Dedifferentiated amniotic fluid mesenchymal stem cell (primary cell): ENCODE data around the gene NXPH2.
"Not testable (repeated sequence)": the region's sequence is repeated elsewhere in the genome, so short reads cannot be mapped to it uniquely, and the experiment has no call there.

Experiments used
- DNase-seq: peaks from one replicate; pipeline ENCODE4 v3.0.0-alpha.2; 2016; ENCODE audit errors: extremely low spot score

The NXPH2 gene

DNA sequence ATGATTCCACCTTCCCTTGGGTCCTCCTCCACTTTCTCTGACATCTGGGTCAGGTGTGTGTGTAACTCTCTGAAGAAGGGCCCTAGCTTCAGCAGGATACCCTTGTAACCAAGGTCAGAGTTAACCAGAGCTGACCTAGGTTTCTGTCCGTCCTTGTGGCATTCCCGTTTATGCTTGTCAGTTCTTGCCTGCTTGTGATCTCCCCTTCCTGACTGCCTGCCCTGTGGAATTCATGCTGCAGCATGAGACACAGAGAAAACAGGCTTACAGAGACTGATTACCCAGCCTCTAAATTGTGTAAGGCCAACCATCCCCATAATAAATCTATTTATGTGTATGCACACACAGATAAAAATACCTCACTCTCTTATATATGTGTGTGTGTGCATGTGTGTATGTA is 22.8 kb downstream of the NXPH2 start:
- no peak for DNase-seq

DNA sequence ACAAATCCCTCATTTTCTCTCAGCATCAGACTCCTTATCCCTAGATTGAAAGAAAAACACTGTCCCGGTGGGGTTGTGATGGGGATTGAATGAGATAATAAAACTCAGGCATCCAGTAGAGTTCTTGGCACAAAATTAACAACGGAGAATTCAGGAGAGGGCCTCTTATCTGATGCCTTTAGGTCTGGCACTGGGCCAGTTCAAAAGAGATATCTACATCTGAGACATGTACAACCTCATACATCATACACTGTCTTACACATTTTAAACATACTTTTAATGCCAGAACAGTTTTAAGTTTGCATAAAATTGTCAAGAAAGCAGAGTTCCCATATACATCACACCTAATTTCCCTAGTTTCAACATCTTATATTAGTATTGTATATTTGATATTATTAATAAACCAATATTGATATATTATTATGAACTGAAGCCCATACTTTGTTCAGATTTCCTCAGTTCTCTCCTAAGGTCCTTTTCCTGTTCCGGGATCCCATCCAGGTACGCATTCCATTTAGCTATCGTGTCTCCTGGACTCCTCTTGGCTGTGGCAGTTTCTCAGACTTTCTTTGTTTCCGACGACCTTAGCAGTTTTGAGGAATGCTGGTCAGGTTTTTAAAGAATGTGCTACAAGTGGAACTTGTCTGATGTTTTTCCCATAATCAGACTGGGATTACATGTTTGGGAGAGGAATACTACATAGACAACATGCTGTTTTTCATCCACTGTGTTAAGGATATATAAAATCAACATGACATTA is 27.8 kb downstream of the NXPH2 start:
- DNase-seq, result no peak

DNA sequence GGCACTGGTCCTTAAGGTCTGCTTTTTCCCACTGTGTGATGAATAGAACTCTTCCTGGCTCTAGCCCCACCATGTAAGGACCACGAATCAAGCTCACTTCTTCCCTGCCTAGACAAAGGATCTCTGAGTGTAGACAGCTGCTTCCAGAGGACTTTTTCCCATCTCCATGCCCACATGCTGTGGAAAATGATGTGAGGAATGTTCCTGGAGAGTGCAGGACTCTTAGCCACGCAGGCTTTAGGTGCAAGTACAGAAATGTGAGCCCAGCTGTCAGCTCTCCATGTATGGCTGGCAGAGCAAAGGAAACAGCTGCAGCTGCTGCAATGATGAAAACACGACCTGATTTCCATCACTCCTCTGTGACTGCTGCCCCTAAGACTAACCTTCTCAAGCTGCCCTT is 35.5 kb downstream of the NXPH2 start:
- DNase-seq, result no peak

DNA sequence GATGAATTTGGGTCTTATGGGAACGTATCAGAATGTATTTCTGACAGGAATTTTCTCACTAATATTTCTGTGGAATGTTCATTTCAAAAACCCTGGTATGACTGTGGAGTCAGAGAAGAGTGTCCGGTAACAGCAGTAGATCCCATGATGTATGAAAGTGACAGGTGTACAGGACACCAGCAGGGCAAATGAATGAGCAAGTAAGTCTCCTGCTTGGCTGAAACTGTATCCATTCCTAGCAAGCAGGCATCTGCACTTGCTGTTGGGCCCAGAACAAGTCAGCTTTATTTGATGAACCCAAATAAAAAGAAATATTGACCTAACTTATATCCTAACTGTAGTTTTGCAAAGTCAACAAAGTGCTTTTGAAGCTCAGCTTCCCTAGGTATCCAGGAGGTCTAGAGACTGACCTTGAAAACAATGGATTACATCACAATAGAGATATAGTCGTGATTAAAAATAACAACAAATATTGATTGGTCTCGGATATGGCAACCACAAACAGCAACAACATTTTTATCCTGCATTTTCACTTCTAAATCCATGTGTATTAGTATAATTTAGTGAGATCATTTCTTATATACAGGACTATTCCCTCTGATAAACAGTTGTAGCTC is 37.6 kb downstream of the NXPH2 start:
- no peak for DNase-seq

DNA sequence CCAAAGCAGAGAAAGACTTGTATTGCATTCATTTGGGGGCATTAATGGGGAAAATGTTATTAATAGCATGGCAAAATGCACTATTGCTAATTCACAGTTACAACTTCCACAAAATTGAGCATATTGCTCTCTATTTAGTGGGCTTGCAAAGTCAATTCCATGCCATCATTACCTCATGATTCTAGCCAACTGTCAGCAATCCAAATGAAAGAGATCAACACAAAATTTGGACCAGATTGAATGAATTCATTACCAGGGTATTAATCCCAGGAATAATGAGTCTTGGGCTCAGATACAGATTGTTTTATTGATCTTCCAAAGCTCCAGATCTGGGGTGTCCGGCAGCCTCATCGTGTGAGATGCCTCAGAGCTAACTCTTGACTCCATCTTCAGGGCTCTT is 38.3 kb downstream of the NXPH2 start:
- DNase-seq, result no peak

DNA sequence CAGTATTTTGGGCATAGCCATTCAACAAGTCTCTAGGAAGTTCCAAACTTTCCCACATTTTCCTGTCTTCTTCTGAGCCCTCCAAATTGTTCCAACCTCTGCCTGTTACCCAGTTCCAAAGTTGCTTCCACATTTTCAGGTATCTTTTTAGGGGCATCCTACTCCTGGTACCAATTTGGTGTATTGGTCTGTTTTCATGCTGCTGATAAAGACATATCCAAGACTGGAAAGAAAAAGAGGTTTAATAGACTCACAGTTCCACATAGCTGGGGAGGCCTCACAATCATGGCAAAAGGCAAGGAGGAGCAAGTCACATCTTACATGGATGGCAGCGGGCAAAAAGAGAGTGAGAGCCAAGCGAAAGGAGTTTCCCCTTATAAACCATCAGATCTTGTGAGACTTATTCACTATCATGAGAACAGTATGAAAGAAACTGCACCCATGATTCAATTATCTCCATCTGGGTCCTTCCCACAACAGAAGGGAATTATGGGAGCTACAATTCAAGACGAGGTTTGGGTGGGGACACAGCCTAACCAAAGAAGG is 43.1 kb downstream of the NXPH2 start:
- DNase-seq, result not testable (repeated sequence)

DNA sequence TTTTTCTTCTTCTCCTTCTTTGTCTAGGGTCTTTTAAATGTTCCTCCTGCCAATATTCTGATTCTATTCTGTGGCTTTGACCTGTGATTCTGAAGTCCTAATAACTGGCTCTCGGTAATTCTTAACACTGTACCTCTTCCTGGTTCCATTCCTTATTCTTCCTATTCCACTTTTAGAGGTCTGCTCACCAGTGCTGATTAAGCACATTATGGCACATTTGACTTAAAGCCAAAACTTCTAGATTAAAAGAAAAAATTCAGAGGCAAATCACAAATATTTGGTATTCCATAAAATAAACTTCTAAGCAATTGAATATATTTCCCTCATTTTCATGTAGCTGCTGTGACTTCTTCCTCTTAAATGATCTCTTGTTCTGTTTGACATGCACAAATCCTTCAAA is 47.5 kb downstream of the NXPH2 start:
- DNase-seq, result no peak

DNA sequence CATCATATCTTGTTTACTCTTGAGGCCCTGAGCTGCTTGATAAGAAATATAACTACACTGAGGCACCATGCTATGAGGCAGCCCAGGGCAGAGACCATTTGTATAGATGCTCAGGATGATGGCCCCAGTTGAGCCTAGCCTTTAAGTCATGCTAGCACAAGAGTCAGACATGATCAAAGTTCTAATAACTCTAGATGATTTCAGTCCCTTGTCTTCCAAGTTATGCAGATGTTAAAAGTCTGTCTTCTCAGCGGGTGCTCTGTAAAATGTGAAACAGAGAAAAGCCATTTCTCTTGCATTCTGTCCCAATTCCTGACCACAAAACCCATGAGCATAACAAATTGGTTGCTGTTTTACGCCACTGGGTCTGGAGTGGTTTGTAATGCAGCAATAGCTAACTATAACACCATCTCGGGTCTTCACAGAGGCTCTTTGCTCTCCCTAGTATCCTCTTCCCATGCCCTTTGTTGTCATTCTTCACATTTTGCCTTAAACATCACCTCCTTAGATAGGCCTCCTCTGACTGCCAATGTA is 49.6 kb downstream of the NXPH2 start:
- DNase-seq, result no peak

DNA sequence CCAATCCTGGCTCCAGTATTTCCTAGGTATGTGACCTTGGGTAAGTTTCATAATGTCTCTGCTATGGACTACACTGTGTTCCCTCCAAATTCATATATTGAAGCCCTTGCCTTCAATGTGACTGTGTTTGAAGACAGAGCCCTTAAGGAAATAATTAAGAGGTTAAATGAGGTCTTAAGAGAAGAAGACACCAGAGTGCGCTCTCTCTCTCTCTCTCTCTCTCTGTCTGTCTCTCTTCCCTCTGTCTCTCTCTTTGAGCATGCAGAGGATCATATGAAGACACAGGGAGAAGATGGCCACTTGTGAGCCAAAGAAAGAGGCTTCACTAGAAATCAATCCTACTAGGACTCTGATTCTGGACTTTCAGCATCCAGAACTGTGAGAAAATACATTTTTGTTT is 52.2 kb downstream of the NXPH2 start:
- DNase-seq, result no peak

DNA sequence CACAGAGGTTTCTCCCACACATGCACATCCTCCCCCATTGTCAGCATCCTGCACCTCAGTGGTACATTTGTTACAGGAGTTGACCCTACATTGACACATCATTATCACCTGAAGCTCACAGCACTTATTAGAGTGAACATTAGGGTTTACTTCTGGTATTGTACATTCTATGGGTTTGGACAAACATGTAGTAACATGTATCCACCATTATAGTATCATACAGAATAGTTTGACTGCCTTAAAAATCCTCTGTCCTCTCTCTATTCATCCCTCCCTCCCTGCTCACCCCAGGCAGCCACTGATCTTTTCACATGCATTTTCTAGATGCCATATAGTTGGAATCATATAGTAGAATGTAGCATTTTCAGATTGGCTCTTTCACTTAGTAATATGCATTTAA is 53.5 kb downstream of the NXPH2 start:
- DNase-seq, result no peak

DNA sequence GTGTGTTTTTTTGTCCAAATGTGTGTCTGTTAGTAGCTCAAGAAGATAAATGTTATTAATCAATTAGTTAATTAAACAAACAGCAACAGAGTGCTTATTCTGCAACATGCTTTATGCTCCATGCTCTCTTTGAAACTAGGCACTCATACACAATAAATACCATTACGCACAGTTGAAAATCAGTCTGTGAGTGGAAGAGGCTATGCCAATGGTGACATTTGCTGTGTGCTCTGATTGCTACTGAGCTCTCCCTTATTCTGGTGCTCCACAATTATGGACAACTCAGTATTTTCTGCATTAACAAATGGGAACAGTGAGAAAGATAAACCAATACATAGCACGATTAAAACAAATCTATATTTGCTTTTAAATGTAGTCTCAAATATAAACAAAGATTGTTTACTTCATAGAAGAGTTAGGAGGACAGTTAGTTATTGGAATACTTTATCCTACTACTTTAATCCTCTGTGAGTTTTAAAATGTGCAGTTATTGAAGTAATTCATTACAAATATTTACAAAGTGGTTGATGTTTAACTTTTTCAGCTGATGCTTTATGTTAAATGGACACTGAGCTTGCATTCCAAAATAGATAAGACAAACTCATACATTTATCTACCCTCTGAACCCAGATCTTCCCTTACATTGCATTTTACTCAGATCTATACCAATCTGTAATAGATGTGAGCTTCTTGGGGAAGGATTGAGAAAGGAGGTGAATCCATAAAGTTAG is 55.3 kb downstream of the NXPH2 start:
- DNase-seq, result no peak

DNA sequence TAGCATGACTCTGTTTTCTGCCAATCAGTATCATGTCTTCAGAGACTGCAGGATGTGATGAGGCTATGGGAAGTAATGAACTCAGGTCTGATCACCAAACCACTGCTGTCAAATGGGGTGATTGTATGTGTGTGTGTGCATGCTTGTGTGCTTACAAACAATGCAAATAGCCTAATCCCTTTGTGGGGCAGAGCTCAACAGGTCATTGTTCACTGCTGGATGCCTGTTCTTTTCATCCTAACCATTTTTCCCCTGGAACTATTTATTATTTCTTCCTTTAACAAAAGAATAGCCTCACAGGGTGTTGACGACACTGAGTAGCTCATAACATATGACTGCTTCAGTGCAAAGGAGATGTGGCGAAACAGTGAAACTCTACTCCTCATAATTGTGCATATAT is 55.9 kb downstream of the NXPH2 start:
- DNase-seq, result no peak

DNA sequence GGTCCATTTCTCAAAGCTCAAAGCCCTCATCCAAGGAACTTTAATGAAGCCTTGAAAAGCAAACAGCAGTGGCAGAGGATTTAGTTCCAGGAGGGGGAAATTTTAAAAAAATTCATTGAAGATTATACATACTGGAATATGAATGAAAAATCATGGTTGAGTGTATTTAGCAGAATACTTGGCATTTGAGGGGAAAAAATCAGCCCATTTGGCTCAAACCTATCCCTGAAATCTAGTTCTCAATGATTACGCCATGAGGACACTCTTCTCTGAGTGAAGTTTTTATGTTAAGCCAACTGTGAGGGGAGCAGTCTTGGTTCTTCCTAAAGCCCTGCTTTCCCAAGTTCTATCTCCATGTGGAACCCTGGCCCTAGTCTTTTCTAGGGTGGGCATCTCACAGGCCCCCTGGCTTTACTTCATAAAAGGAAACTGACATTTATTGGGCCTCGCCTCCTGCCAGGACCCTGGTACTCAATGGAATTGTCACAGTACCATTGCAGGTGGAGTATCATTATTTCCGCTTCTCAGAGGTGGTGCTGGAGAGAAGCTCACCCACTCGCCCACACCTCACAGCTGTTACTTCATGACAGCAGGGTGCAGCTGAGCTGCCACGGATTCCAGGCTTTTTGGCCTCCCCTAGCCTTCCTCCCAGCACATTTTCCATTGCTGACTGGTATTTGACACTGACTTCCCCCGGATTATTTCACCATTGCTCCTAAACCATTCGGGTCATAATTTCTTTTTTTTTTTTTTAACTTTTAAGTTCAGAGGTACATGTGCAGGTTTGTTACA is 56.8 kb downstream of the NXPH2 start:
- DNase-seq, result no peak

DNA sequence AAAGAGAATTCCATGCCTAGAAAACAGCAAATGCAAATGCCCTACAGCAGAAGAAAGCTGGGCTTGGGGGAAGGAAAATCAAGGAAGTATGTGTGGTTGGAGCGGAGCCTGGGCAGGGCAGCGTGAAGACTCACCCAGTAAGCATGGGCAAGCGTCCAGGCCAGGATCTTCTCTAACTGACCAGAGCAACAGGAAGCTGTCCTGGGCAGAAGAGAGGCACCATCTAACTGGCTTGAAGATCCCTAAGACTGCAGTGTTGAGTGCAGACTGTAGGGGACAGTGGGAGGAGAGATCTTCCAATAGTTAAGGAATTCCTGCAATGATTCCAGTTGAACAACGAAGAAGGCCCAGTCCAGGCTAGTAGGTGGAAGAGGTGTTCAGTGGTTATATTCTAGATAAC is 57.9 kb downstream of the NXPH2 start:
- DNase-seq, result no peak

DNA sequence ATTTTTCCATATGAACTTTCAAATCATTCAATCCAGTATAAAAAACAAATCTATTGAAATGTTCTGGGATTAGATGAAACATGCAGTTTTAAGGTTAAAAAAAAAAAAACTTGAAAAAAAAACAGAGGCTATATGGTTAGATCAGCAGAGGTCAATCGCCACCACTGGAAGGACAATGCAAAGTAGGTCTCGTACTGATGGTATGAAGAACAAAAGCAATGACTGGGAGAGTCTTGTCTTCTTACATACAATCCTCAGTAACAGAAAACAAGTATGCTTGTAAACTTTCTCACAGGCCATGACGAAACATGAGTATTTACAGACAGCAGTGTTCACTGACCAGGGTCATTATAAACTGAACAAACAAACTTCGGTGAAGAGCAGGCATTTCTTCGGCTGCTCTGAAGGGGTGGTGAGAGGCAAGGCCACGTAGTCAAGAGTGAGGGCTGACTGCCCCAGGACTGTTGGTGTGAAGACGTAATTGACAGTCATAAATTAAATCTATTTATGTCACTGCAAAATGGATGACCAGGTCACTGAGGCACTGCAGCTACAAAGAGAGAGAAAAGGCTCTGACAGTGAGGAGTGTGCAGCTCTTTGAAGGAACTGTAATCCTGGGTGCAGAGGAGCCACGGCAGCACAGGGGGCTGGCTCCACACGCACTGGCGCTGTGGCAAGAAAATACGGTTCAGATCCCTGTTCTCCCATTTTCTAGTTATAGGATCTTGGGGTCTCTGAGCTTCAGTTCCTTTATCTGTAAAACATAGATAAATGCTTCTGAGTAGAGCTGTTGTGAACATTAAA is 60.0 kb downstream of the NXPH2 start:
- DNase-seq, result no peak

DNA sequence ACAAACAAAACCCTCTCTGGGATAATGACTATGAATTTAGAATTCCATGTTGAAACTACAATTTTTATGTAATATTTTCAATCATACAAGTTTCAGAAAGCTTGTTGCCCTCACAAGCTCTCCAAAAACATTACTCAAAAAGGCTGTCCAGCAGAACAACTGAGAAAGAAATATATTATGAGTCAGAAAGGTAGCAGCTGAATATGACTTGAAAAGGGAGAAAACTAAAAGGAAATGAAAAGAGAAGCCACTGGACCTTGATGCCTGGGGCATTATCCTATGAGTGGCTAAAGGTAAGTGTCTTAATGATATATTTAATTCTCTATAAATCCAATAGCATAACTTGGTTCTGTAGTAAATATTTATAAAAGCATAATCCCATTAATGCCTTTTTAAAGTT is 61.8 kb downstream of the NXPH2 start:
- DNase-seq, result no peak

DNA sequence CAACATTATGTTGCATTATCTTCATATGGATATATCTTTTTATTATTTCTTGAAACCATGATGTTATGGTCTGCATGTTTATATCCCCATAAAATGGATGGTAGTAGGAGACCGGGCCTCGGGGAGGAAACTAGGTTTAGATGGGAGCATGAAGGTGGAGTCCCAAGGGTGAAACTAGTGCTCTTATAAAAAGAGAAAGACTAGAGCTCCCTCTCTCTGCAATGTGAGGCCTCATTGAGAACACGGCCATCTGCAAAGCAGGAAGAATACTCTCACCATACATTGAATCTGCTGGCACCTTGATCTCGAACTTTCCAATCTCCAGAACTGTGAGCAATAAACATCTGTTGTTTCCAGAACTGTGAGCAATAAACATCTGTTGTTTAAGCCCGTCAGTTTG is 64.0 kb downstream of the NXPH2 start:
- DNase-seq, result no peak

DNA sequence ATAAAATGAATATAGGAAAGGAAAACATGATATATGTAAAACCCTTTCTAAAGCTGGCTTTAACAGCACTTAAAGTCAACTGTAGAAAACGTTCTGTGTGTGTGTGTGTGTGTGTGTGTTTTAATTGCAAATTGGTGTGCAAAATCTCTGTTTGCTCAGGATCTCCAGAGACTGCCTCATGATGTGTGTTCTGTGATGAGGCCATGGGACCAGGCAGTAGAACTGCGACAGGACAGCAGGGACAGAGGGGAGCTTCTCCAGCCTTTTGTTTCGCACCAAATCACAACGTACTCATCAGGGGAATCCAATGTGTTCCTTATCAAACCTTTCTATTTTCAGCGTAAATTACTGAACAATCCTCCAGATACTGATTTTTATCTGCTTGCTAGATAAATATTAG is 66.7 kb downstream of the NXPH2 start:
- DNase-seq, result no peak

DNA sequence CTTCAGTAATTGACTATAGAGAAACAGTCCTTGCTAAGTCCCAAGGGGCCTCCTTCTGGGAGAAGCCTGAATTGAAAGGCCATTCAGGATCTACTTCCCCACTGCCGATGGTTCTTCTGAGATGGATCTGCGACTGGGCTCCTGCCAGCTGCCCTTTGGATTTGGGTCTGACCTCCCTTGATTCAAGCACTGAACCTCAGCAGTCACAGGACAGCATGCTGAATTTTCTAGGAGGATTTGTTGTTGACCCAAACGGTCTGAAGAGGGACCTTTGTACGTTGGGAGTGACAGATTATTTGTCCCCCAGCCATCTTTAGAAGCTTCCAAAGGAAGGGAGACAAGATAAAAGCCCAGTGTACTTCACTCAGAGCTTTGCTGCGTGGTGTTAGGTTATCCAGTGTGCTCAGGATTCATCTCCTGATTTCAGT is 67.1 kb downstream of the NXPH2 start:
- no peak for DNase-seq

DNA sequence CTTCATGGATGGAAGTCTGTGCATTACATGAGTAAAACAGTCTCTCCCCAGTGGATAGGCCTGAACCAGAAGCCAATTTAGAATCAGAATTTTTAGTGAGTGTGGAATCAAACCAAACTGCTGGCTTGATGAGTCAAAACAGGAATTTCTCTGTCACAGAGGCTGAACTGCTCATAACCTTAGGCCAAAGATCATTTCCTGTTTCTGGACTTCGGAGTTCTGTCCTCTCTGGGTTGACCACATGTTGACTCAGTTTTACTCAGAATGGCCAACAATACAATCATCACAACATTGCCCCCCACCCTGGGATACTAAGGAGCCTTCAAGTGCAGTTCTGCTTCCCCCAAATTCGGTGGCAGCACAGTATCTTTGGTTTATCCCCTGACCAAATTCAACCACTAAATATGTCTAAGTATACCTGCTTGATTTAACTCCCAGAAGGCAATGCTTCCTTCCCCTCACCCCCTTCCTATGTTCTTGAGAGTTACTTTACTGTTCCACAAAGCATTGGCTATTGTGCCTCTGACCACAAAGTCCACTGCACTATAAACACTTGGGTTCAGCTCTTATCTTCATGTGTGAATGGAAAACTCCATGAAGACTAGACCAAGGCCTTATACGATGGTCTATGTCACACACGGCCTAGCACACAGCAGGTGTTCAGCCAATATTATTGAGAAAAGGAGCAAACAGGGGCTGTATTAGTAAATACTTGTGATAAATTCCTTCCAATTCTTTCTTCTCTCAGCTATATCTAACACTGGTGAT is 67.8 kb downstream of the NXPH2 start:
- no peak for DNase-seq
